HG03575 (cell line): ENCODE data around the gene F8.
"Not testable (repeated sequence)": the region's sequence is repeated elsewhere in the genome, so short reads cannot be mapped to it uniquely, and the experiment has no call there.

Source experiments
- ATAC-seq: cut with Tn5 transposase; IDR thresholded peaks from one replicate; pipeline ENCODE4 v1.9.1; 2021; ENCODE audit not compliant: unreplicated experiment, insufficient number of reproducible peaks, low FRiP score; ENCODE audit errors: extremely low read depth

Gene F8

DNA sequence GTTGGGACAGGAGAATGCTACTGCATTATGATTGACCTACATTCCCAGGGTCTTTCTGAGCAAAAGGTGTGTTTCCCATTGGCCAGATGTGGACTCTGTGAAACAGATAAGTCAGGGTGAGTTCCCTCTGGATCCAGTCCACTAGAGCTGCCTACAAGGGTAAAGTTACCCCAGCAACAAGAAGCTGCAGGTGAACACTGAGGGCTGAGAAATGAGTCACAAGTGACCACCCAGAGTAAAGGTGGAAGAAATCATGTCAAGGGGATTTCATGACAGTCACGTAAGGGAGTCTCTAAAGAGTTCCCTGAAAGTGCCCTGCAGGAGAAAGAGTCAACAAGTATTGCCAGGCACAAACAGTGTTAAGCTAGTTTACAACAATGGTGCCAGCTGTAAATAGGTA lies 120.1 kb downstream of the F8 start:
- no peak for ATAC-seq

DNA sequence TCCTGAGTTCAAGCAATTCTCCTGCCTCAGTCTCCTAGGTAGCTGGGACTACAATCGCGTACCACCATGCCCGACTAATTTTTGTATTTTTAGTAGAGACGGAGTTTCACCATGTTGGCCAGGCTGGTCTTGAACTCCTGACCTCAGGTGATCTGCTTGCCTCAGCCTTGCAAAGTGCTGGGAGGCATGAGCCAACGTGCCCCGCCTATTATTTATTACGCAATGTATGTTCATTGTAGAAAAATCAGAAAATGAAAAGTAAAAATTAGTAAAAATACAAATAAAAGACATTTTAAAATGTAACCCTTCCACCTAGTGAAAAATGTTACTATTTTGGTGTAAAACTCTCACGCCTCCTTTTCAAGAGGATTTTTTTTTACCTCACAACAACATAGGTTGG lies 122.2 kb downstream of the F8 start:
- ATAC-seq, result no peak

DNA sequence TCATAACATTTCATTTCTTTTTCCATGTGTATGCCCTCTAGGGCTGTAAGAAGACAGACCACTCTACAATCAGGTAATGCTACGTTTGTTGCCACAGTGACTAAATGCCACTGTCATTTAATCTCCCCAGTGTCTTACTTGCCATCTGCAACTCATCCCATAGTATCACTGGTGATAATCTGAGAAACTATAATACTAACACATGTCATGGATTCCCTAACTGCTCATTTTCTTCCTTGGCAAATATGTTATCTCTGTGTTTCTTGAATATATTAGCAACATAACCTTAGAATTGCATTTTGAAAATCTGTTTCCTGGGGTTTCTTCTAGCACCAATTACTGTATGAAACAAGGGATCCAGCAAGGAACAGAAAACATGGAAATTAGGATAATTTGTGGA lies 130.2 kb downstream of the F8 start:
- ATAC-seq, result no peak

DNA sequence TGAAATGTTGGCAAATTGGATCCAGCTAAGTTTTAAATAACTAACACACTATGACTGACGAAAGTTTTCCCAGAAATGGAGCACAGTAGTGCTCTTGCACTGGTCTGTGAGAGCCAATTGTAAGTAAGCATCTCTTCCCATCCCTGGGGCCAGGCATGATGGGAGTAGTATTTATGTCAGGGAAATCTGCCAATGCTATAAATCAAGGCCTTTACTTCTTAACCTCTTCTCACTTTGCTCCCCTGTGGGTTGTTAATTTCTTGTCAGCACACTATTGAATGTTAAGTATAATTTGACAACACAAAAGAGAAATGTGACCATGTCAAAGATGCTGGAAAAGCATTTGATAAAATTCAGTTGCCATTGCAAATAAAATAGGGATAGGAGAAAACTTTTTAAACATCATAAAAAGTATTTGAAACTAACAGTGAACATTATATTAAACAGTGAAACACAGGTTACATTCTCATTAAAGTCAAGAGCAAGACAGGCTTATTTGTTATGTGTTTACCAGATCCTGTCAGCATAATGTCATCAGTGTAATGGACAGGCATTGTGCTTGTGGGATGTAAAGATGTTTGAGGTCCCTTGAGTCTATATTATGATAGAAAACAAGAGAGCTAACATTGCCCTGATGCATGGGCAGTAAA lies 131.4 kb downstream of the F8 start:
- no peak for ATAC-seq

DNA sequence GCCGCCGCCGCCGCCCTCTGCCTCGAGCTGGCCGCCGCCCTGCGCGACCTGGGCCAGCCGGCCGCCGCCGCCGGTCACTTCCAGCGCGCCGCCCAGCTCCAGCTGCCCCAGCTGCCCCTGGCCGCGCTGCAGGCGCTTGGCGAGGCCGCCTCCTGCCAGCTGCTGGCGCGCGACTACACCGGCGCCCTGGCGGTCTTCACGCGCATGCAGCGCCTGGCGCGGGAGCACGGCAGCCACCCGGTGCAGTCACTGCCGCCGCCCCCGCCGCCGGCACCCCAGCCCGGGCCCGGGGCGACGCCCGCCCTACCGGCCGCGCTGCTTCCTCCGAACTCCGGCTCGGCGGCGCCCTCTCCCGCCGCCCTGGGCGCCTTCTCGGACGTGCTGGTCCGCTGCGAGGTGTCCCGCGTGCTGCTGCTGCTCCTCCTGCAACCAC lies 135.7 kb downstream of the F8 start:
- ATAC-seq, result not testable (repeated sequence)

DNA sequence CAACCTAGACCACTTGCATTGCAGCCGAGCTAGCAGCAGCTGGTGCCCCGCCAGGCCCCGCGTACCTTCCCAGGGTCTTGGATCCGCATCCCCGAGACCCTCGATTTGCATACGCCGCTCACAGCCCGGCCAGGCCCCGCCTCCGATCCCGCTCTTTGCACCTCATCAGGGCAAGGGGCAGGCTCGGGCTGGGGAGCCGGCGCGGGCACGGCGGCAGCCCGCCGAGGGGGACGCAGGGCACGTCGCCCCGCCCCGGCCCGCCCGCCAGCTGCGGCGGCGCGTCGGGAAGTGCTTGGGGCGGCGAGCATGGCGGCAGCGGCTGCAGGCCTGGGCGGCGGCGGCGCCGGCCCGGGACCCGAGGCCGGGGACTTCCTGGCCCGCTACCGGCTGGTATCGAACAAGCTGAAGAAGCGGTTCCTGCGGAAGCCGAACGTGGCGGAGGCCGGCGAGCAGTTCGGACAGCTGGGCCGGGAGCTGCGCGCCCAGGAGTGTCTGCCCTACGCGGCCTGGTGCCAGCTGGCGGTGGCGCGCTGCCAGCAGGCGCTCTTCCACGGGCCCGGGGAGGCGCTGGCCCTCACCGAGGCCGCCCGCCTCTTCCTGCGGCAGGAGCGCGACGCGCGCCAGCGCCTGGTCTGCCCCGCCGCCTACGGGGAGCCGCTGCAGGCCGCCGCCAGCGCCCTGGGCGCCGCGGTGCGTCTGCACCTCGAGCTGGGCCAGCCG lies 136.3 kb downstream of the F8 start, which contains the start of gene F8A1:
Gene F8A1, plus strand, starts transcription at position 287 of the 720 bp plus-strand sequence. Its CDS starts 20 bp downstream, at position 307.
- not testable (repeated sequence) for ATAC-seq

DNA sequence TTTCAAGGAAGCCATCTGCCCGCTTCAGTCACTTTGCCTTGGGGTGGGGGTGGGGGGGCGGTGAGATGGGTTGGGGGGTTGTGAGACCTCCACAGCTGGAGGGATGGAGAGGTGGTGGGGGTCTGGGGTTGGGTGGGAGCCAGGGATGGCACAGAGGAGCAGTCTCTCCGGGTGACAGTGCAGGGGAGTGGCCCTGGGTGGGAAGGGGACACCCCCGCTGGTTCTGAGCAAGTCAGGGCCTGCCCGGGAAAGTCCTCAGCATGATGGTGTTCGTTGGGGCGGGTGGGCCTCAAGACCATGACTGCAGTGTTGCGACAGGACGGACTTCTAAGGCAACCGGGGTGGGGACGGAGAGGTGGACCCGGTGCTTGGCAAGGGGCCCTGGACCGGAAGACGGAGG lies 137.0 kb downstream of the F8 start:
- ATAC-seq, result not testable (repeated sequence)

DNA sequence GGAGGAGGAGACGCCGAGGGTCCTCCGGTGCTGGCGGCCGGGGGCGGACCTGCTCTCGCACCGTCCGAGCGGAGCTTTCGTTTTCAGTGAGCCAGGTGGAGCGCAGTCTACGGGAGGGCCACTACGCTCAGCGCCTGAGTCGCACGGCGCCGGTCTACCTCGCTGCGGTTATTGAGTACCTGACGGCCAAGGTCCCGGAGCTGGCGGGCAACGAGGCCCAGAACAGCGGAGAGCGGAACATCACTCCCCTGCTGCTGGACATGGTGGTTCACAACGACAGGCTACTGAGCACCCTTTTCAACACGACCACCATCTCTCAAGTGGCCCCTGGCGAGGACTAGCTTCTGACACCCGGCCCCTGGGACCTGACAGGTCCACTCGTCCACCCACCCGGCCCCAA lies 137.5 kb downstream of the F8 start:
- ATAC-seq, result not testable (repeated sequence)

DNA sequence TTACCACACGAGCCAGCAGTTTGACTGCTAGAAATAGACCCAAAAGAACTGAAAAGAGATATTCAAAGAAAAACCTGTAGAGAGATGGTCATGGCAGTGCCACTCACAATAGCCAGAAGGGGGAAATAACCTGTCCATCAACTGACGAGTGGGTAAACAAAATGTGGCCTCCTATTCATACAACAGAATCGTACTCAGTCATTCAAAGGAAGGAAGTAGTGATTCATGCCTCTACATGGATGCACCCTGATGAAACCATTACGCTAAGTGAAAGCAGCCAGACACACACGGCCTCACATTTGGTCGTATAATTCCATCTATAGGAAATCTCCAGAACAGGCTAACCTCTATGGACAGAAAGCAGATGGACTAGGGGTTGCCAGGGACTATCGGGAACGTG lies 138.5 kb downstream of the F8 start:
- not testable (repeated sequence) for ATAC-seq

DNA sequence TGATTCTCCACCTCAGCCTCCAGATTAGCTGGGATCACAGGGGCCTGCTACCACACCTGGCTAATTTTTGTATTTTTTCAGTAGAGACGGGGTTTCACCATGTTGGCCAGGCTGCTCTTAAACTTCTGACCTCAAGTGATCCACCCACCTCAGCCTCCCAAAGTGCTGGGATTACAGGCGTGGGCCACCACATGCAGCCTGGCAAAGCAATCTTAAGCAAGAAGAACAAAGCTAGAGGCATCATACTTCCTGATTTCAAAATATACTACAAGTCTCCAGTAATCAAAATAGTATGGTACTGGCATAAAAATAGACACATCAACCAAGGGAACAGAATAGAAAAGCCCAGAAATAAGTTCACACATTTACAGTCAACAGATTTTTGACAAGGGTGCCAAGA lies 149.2 kb downstream of the F8 start:
- ATAC-seq, result no peak

DNA sequence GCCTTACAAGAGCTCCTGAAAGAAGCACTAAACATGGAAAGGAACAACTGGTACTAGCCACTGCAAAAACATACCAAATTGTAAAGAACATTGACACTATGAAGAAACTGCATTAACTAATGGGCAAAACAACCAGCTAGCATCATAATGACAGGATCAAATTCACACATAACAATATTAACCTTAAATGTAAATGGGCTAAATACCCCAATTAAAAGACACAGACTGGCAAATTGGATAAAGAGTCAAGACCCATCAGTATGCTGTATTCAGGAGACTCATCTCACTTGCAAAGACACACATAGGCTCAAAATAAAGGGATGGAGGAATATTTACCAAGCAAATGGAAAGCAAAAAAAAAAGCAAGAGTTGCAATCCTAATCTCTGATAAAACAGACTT lies 154.0 kb downstream of the F8 start:
- not testable (repeated sequence) for ATAC-seq

DNA sequence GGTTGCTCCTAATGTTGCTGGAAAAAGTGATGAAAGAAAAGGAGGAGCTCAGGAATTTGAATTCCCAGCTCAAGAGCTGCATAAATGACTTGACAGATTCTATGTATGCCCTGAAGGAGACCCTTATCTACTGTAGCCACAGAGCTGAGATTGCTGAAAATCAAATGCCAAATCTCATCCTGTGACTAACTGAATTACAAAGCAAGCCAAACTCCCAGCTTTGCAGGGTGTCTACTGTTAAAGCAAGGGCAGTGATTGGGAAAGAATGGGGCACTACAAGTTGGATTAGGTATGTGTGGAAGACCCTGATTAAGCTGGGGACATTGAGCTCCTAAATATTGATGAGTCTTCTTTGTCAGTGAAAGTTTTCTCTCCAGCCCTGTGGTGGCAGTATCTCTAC lies 167.3 kb downstream of the F8 start:
- no peak for ATAC-seq

DNA sequence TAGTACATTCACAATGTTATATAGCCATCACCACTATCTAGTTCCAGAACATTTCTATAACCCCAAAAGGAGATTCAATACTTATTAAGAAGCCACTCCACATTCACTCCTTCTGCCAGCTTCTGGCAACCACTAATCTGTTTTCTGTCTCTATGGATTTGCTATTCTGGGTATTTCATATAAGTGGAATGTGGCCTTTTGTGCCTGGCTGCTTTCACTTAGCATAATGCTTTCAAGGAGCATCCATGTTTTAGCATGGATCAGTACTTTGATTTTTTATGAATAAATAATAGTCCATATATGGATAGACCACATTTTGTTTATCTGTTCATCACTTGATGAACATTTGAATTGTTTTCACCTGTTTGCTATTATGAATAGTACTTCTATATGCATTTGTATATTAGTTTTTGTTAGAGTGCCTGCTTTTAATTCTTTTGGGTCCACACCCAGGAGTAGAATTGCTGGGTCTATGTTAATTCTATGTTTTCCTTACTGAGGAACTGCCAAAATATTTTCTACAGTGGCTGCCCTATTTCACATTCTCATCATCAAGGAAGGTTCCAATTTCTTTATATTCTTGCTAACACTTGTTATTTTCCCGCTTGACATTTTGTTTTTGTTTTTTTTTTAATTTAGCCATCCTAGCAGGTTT lies 171.4 kb downstream of the F8 start:
- ATAC-seq, result no peak

DNA sequence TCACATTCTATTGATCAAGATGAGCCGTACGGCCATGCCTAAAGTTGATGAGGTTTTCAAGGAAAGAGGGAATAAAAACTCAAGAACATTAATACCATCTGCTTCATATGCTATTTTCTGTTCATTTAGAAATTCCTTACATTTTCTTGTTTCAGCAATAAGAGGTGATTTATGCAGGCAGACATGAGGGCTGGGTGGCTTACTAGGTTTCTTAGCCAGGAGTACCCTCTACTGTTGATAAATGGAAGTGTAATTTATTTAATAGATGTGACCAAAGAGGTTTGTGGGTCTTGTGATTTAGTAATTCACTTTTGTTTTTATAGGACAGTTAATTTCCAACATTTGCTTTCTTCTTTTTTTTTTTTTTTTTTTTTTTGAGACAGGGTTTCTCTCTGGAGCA lies 181.7 kb downstream of the F8 start:
- ATAC-seq, result no peak

DNA sequence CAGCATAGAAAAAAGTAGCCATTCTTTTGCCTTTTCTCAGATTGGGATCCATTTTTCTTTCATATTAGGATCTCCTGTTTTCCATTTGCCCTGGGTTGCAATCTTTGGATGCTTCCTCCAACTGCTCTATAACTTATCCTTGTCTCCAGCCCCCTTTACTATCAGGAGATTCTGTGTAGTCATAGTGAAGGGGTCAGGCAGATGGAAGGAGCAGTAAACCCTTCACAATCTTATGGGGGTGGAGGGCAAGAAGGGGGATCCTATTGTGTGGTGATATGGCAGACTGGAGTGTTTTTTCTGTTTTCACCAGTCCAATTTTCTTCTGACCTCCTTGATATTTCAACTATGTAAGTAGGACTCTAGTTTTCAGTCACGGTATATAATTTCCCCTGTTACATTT lies 186.4 kb downstream of the F8 start:
- ATAC-seq, result no peak

DNA sequence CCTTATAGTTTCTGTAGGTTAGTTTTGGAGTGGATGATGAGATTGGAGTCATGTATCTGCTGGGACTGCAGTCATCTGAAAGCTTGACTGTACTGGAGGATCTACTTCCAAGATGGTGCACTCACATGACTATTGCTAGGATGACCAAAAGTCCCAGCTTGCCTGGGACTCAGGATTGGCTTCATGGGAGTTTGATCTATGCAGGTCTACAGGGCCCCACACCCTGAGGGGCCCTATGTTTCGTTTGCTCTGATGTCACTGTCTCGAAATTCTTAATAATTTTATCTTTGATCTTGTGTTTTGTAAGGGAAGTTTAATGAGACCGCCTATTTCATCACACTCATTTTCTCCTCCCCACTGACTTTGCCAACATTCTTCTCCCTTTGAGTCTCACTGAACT lies 188.0 kb downstream of the F8 start, which contains the start of gene SMIM9:
Gene SMIM9, minus strand, starts transcription at position 101 of the 400 bp plus-strand sequence. CDS start 3,806 bp downstream, outside the sequence.
- ATAC-seq, result no peak

DNA sequence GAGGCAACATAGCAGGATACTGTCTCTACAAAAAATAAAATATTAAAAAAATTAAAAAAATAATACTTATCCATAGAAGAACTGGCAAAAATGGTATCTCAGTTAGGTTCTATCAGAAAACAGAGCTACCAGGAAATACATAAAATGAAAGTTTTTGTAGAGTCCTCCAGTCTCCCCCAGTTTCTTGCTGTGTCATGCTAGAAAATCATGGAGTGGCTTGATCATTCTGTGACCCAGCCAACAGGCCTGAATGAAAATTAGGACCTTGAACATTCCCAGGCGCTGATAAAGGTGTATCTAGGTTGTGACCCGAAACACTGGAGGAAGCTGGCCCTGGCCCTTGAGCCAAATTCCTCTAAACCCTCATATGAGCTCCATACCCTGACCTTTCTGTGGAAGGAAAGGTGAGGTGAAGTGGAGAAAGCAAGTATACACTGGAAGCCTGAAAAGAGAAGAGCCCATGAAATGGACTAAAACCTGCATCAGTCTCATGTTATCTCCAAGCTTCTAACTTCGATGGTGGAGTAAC lies 188.7 kb downstream of the F8 start:
- no peak for ATAC-seq

DNA sequence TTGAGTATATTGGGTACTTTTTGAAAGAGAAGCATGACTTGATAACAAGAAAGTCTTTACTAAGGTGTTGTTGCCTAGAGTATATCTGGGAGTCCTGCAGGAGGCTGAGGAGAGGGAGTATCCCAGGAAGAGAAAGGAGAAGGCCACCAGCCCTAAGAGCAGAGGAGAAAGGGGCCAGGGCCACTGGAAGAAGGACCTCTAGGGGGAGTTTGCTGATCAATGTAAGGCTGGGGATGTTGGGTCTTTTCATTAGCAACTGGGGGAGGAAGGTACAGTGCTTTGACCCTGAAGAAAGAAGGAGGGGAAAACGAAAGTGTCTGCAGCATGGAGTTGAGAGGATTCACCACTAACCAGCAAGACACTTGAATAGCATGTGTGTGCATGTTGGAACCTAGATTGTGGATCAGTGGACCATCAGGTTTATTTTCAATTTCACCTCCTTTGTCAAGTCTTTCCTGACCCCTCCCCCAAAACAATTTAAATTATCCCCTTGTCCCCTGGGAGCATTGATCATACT lies 192.5 kb downstream of the F8 start:
- no peak for ATAC-seq

DNA sequence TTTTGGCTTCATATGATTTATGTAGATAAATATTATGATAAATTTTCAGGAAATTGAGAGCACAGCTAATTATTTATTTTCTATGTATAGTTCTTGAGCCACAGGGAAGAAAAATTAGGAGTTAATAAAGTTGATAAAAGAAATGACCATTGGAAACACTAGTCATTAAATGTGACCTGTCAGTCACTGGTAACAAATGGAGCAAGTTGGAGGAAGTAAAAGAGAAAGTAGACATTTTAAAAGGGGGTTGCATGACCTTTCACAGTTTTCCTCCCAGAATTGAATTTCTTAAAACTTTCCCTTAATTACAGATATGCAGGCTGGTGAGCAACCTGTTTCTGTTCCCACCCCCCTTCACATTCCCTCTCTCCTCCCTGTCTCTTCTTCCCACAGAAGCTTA lies 193.4 kb downstream of the F8 start:
- ATAC-seq, result no peak

DNA sequence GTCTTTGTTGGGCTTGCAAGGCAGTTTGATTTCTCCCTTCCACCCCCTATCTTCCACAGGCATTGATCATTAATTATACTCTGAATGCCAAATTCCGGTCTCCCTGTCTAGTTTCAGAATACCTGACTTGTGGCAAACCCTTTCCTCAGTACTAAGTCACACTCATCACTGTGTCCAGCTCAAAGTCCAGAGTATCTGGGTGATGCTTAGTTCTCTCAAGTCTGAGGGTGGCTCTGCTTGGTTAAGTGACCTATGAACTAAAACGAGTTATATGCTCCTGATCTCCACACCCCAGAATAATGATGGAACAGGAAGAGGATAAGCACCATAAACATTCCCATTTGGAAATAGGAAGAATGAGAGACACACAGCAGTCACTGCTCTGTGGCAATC lies 194.5 kb downstream of the F8 start:
- no peak for ATAC-seq
